HG02642 (cell line): ENCODE data around the gene TNS3.
"Not testable (repeated sequence)": the region's sequence is repeated elsewhere in the genome, so short reads cannot be mapped to it uniquely, and the experiment has no call there.

ENCODE experiments used
- ATAC-seq: cut with Tn5 transposase; IDR thresholded peaks from one replicate; pipeline ENCODE4 v1.9.1; 2021; ENCODE audit warnings: mild to moderate bottlenecking; ENCODE audit not compliant: unreplicated experiment, poor library complexity

The TNS3 gene

GRCh38 chr7:47456210-47456955 lies 125.5 kb downstream of the TNS3 start:
- ATAC-seq, result no peak

- ATAC-seq, result no peak
Measured at GRCh38 chr7:47455872-47456185, 126.1 kb downstream of the TNS3 start.

- ATAC-seq, result no peak
Measured at GRCh38 chr7:47454974-47455871, 126.7 kb downstream of the TNS3 start.

GRCh38 chr7:47454069-47454973 lies 127.6 kb downstream of the TNS3 start:
- ATAC-seq, result no peak

GRCh38 chr7:47453093-47454061 lies 128.5 kb downstream of the TNS3 start:
- no peak for ATAC-seq

GRCh38 chr7:47452715-47453092 lies 129.2 kb downstream of the TNS3 start:
- ATAC-seq, result no peak

- no peak for ATAC-seq
Measured at GRCh38 chr7:47452295-47452694, 129.6 kb downstream of the TNS3 start.

GRCh38 chr7:47451851-47452205 lies 130.1 kb downstream of the TNS3 start:
- ATAC-seq, result no peak

- no peak for ATAC-seq
Measured at GRCh38 chr7:47449810-47450590, 131.9 kb downstream of the TNS3 start.

- no peak for ATAC-seq
Measured at GRCh38 chr7:47448971-47449370, 132.9 kb downstream of the TNS3 start.

GRCh38 chr7:47447621-47448349 lies 134.1 kb downstream of the TNS3 start:
- no peak for ATAC-seq

- no peak for ATAC-seq
Measured at GRCh38 chr7:47446871-47447466, 134.9 kb downstream of the TNS3 start.

- ATAC-seq, result no peak
Measured at GRCh38 chr7:47444376-47445098, 137.4 kb downstream of the TNS3 start.

GRCh38 chr7:47443049-47443448 lies 138.9 kb downstream of the TNS3 start:
- ATAC-seq, result no peak

- no peak for ATAC-seq
Measured at GRCh38 chr7:47442605-47442865, 139.4 kb downstream of the TNS3 start.

GRCh38 chr7:47441796-47442604 lies 139.9 kb downstream of the TNS3 start:
- ATAC-seq, result no peak

GRCh38 chr7:47441048-47441447 lies 140.9 kb downstream of the TNS3 start:
- not testable (repeated sequence) for ATAC-seq
